GM12872 (cell line): ENCODE measurements around the gene PRDM16.

ENCODE experiments used
- TF ChIP-seq, protein P1 (sequence below): IDR thresholded peaks from 3 replicates; pipeline ENCODE4 v1.5.1; 2011; ENCODE audit warnings: low read depth, mild to moderate bottlenecking, low read length, moderate library complexity; ENCODE audit not compliant: insufficient read depth

Gene PRDM16

DNA sequence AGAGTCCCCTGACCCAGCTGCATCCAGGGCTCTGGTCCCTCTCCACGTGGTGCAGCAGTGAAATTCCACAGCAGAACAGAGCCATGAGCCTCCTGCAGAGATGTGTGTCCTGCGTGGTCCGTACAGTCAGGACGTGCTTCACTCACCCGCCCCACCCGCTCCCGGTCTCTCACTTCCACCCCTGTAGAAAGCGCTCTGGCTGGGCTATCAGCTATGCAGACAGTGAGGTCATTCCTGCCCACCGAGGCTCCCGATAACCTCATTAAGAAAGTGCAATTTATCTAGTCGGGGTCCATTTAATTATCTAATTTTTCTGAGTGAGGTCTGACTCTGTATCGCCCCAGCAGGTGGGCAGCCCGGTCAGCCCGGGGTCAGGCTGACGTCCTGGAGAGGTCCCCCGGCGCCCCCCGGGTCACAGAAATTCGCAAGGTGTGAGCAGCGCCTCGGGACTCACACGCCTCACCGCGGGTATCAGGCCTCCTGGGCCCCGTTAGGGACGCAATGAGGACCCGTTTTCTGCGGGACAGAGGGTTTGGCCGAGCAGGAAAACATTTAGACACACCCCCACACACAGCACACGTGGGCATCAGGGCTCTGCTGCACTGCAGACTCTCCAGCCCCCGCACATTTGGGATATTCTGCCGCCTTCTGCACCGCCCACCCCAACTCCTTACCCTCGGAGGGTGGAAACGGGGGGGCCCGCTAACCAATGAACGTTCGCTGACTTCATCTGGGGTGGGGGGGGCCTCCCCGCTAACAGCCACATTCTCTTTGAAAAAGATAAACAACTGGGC, 76.7 kb downstream of the PRDM16 start:
- TF ChIP-seq, protein P1, sequence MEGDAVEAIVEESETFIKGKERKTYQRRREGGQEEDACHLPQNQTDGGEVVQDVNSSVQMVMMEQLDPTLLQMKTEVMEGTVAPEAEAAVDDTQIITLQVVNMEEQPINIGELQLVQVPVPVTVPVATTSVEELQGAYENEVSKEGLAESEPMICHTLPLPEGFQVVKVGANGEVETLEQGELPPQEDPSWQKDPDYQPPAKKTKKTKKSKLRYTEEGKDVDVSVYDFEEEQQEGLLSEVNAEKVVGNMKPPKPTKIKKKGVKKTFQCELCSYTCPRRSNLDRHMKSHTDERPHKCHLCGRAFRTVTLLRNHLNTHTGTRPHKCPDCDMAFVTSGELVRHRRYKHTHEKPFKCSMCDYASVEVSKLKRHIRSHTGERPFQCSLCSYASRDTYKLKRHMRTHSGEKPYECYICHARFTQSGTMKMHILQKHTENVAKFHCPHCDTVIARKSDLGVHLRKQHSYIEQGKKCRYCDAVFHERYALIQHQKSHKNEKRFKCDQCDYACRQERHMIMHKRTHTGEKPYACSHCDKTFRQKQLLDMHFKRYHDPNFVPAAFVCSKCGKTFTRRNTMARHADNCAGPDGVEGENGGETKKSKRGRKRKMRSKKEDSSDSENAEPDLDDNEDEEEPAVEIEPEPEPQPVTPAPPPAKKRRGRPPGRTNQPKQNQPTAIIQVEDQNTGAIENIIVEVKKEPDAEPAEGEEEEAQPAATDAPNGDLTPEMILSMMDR = no peak

DNA sequence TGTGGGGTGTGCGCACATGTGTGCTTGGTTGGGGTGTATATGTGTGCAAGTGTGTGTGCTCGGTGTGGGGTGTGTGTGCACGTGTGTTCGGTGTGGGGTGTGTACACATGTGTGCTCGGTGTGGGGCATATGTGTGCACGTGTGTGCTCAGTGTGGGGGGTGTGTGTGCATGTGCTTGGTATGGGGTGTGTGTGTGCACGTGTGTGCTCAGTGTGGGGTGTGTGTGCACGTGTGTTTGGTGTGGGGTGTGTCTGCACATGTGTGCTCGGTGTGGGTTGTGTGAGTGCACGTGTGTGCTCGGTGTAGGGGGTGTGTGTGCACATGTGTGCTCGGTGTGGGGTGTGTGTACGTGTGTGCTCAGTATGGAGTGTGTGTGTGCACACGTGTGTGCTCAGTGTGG, 77.5 kb downstream of the PRDM16 start:
- TF ChIP-seq, protein P1 = no peak

DNA sequence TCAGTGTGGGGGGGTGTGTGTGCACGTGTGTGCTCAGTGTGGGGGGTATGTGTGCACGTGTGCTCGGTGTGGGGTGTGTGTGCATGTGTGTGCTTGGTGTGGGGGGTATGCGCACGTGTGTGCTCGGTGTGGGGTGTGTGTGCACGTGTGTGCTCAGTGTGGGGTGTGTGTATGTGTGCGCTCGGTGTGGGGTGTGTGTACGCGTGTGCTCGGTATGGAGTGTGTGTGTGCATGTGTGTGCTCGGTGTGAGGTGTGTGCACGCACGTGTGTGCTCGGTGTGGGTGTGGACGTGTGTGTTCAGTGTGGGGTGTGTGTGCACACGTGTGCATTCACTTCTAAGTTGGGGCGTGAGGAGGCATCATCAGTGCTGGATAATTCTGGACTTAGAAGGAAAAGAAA, 77.9 kb downstream of the PRDM16 start:
- TF ChIP-seq, protein P1 = no peak

DNA sequence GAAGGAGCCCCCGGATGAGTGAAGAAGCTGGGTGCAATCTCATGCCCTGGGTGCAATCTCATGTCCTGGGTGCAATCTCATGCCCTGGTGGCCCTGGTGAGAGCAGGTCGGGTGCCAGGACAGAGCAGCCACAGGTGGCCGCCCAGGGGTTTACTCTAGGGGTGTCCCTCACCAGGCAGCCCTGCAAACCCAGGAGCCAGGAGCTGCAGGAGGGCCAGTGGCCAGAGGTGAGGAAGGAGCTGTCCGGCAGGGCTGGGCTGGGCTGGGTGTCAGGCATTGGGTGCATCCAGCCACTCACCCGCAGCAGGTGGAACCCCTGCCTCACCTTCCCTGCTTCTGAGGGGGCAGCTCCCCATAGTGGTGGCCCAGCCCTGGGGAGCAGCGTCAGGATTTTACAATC, 79.2 kb downstream of the PRDM16 start:
- TF ChIP-seq, protein P1 = no peak

DNA sequence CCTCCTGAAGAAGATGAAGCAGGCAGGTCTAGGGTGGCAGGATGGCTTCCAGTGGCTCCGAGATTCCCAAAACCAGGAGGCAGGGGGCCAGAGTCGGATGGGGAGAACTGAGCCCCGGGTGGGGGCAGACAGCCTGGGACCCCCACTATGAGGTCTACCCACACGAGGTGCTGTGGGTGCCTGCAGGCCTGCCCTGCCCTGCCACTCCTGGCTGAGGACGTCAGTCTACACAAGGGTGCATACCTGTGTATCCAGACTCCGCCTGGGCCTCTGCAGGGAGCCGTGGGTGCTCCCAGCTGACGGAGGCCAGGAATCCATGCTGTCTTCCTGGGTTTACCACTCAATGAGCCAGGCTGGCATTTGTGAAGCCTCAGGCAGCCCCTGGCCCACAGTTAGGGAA, 80.3 kb downstream of the PRDM16 start:
- TF ChIP-seq, protein P1 = no peak

DNA sequence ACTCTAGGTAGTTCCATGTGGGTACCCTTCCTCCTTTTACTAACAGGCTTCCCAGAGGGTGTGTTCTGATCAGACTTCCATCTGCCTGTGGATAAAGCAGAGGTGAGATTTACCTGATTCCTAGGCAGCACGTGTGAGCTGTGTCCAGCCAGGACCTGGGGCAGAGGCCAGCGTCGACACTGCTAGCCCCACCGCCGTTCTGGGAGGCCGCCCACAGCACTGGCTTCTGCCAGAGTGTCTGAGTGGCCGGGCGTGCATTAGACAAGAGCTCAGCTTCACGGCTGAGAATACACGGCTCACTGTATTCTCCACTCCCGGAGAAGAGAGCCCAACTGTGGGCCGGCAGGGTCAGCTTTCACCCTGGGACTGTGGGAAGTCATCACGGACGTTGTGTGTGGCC, 82.5 kb downstream of the PRDM16 start:
- TF ChIP-seq, protein P1 = no peak

DNA sequence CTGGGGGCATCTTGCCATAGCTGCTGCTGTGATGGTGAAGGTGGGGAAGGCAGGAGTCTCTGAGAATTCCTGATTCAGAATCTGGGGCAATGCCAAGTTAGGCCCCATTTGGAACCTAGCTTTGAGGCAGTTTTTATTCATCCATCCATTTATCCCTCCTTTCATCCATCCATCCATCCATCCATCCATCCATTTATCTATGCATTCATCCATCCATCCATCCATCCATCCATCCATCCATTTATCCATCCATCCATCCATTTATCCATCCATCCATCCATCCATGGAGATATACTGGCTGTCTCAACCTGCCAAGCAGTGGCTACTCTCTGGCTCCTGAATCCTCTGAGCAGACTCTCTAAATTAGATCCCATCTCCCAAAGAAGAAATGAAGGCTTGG, 83.1 kb downstream of the PRDM16 start:
- TF ChIP-seq, protein P1 = no peak
